HFF-Myc (cell line): ENCODE measurements around the gene ATP10A.

Experiments
- DNase-seq: peaks from one replicate; pipeline ENCODE4 v3.0.0-alpha.2; 2011; ENCODE audit warnings: low read depth; ENCODE audit errors: extremely low read depth
- H3K4me3 ChIP-seq: replicated peaks from 2 replicates; pipeline ENCODE4 v1.5.1; 2011; ENCODE audit warnings: low read depth, mild to moderate bottlenecking, control low read depth, low read length
- TF ChIP-seq, protein P1 (sequence below): IDR thresholded peaks from 2 replicates; pipeline ENCODE4 v1.5.1; 2012; ENCODE audit warnings: mild to moderate bottlenecking, low read depth, low read length, control low read depth; ENCODE audit errors: missing control alignments

ATP10A gene

GRCh38 chr15:25844542-25844941 is 18.6 kb downstream of the ATP10A start:
- TF ChIP-seq, protein P1, sequence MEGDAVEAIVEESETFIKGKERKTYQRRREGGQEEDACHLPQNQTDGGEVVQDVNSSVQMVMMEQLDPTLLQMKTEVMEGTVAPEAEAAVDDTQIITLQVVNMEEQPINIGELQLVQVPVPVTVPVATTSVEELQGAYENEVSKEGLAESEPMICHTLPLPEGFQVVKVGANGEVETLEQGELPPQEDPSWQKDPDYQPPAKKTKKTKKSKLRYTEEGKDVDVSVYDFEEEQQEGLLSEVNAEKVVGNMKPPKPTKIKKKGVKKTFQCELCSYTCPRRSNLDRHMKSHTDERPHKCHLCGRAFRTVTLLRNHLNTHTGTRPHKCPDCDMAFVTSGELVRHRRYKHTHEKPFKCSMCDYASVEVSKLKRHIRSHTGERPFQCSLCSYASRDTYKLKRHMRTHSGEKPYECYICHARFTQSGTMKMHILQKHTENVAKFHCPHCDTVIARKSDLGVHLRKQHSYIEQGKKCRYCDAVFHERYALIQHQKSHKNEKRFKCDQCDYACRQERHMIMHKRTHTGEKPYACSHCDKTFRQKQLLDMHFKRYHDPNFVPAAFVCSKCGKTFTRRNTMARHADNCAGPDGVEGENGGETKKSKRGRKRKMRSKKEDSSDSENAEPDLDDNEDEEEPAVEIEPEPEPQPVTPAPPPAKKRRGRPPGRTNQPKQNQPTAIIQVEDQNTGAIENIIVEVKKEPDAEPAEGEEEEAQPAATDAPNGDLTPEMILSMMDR: no peak
- no peak for DNase-seq
- no peak overlapping the region for H3K4me3 ChIP-seq

- TF ChIP-seq, protein P1: no peak
- no peak for DNase-seq
- H3K4me3 ChIP-seq: no peak overlapping the region
Observed at GRCh38 chr15:25844076-25844475, 19.1 kb downstream of the ATP10A start.

DNA sequence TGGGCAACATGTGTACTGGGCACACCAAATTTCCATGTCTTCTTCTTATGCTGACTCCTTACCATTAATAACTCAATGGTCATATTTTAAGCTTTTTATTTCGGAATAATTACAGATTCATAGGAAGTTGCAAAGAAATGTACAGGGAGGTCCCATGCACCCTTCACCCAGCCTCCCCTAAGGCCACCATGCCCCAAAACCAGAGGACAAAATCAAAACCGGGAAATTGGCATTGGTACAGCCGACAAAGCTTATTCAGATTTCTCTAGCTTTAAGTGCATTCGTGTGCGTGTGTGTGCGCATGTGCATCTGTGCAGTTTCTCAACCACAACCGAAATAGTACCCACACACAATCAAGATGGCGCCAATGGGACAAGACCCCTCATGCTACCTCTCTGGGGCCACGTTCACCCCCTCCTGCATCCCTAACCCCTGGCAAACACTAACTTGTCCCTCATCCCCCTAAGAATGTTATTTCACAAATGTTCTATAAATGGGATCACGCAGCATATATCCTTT is 23.4 kb downstream of the ATP10A start:
- TF ChIP-seq, protein P1: no peak
- H3K4me3 ChIP-seq: no peak overlapping the region
- no peak for DNase-seq

DNA sequence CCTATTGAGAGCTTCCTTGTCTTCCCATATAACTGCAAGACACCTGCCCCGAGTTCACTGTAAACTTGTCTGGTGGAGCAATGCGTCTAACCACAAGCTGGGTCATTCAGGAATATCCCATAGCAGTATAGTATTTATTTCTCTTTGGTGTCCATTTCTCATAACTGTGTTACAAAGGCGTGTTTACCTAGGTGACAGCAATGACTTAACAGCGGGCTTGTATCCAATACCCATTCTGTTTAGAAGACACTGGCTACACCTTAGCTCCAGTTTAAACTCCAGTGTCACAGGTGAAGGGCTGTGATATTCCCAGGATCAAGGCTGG is 24.3 kb downstream of the ATP10A start:
- no peak for DNase-seq
- TF ChIP-seq, protein P1: no peak
- no peak overlapping the region for H3K4me3 ChIP-seq

DNA sequence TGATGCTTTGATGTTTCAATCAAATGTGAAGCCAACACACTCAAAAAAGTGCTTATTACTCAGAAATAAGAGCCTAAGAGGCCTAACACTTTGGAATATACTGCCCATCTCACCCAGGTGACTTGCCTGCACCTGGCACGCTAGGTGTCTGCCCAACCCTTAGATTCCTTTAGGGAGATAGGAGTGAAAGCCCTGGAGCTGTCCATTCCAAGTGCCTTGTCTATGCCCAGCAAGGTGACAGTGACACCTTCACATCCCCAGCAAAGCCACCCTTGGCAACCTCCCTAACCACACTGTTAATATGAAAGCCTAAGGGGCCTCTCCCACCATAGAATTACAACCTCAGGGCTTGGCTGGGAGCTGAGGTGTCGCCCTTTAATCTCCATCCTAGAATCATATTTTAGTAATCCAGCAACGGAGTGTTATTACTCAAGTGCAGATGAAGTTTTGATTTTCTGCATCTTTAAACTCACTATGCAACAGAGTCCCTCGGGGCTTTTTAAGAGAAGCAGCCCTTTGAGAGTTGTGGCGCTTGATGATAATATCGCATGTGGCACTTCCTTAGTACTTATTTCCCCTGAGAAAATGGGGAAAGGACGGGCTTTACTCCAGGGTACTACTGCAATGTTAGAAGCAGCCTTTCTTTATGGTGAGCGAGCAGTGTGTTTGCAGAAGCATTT is 24.8 kb downstream of the ATP10A start:
- TF ChIP-seq, protein P1: no peak
- no peak overlapping the region for H3K4me3 ChIP-seq
- DNase-seq: no peak

DNA sequence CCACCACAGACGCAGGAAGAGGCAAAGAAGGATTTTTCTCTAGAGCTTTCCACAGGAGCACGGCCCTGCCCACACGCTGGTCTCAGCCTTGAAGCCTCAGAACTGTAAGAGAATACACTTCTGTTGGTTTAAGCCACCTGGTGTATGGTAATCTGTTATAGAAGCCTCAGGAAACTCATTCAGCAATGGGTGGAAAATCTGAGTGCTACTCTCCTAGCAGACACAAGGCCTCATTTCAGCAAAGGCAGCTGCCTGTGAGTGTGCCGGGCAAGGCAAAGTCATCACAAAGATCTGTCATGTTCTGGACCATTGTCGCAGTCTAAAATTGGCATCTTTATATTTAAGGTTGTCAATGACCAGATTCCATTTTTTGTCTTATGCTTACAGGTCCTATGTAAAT is 31.0 kb downstream of the ATP10A start:
- no peak for DNase-seq
- TF ChIP-seq, protein P1: no peak
- H3K4me3 ChIP-seq: no peak overlapping the region

GRCh38 chr15:25830844-25831451 is 32.2 kb downstream of the ATP10A start:
- TF ChIP-seq, protein P1: no peak
- H3K4me3 ChIP-seq: peak overlapping the region; percentile 26
- peak; percentile 37 for DNase-seq
